Measurements from ENCODE around the gene FDPS.
"Not testable (repeated sequence)": the region's sequence is repeated elsewhere in the genome, so short reads cannot be mapped to it uniquely, and the experiment has no call there.

- not testable (repeated sequence) for TF ChIP-seq CTCF (IDR thresholded peaks at IDR 0.05 in 2 of 3, conservative IDR thresholded peaks at IDR 0.05 in 1 of 3; ENCODE audit: borderline replicate concordance in 1 of 3, insufficient read depth in 1 of 3, low read depth in 2 of 3, low read length in 2 of 3); ATF3 (IDR thresholded peaks at IDR 0.05); POLR2A (IDR thresholded peaks at IDR 0.05; ENCODE audit: borderline replicate concordance, extremely low read depth, insufficient read depth, insufficient read length); MAX (IDR thresholded peaks at IDR 0.05); EZH2phosphoT487 (IDR thresholded peaks at IDR 0.05; ENCODE audit: borderline replicate concordance); YY1 (IDR thresholded peaks at IDR 0.05; ENCODE audit: extremely low read depth, insufficient replicate concordance, low read depth, low read length); CEBPB (IDR thresholded peaks at IDR 0.05; ENCODE audit: low read depth); TCF7L2 (IDR thresholded peaks at IDR 0.05; ENCODE audit: borderline replicate concordance, extremely low read depth, insufficient read depth, insufficient read length); POLR2AphosphoS5 (IDR thresholded peaks at IDR 0.05; ENCODE audit: low read depth, low read length)
Measured at GRCh38 chr1:155328856-155329255, 20.2 kb downstream of the FDPS start.
